Liver (tissue), 9 donors: ENCODE results near the gene STRA6. TPM values are rescaled to one million over a fixed set of nuclear protein-coding genes. Genes with fewer than 3 reads are reported as not detected.

ENCODE experiments used
- DNase-seq: peaks from one replicate; pipeline ENCODE4 v3.0.0-alpha.2; 2017; ENCODE audit warnings: low spot score
- H3K27ac ChIP-seq, 2 donors: one replicate each; pipeline ENCODE4 v1.7.0; 2013; ENCODE audit warnings: inconsistent platforms in 2 of 2, low read length in 2 of 2, control low read depth in 1 of 2, low read depth in 1 of 2, mild to moderate bottlenecking in 1 of 2
- H3K27me3 ChIP-seq, 4 donors: one replicate each; pipeline versions ENCODE4 v1.6.1 to v1.7.0; 2013; ENCODE audit warnings: low read length in 3 of 4, inconsistent platforms in 1 of 4, mild to moderate bottlenecking in 1 of 4, moderate library complexity in 1 of 4; ENCODE audit not compliant: control insufficient read depth in 4 of 4, insufficient read depth in 4 of 4
- H3K36me3 ChIP-seq, 4 donors: one replicate each; pipeline versions ENCODE4 v1.6.1 to v1.7.0; 2013; ENCODE audit warnings: low read length in 3 of 4, mild to moderate bottlenecking in 3 of 4, low read depth in 1 of 4, moderate library complexity in 1 of 4; ENCODE audit not compliant: control insufficient read depth in 4 of 4, insufficient read depth in 3 of 4
- H3K4me1 ChIP-seq, 4 donors: one replicate each; pipeline versions ENCODE4 v1.6.1 to v1.7.0; 2013; ENCODE audit warnings: low read length in 3 of 4, mild to moderate bottlenecking in 3 of 4, moderate library complexity in 1 of 4; ENCODE audit not compliant: control insufficient read depth in 4 of 4, insufficient read depth in 4 of 4
- H3K4me3 ChIP-seq, 3 donors: one replicate each; pipeline versions ENCODE4 v1.6.1 to v1.7.0; 2013; ENCODE audit warnings: low read length in 3 of 3, control low read depth in 1 of 3, low read depth in 1 of 3, mild to moderate bottlenecking in 1 of 3
- H3K9ac ChIP-seq, 2 donors: one replicate each; pipeline ENCODE4 v1.7.0; 2013; ENCODE audit warnings: low read length in 2 of 2, mild to moderate bottlenecking in 2 of 2, moderate library complexity in 2 of 2, control low read depth in 1 of 2, low read depth in 1 of 2
- H3K9me3 ChIP-seq, 4 donors: one replicate each; pipeline versions ENCODE4 v1.6.1 to v1.7.0; 2013; ENCODE audit warnings: low read length in 3 of 4; ENCODE audit not compliant: control insufficient read depth in 4 of 4
- EGR1 ChIP-seq, 2 donors: IDR thresholded peaks; 2 replicates each; pipeline ENCODE4 v1.6.1; 2016 to 2018; ENCODE audit warnings: antibody characterized with exemption in 2 of 2, low read depth in 2 of 2
- FOXA1 ChIP-seq: IDR thresholded peaks from 2 replicates; pipeline ENCODE4 v1.6.1; 2016; ENCODE audit warnings: antibody characterized with exemption
- FOXA2 ChIP-seq: IDR thresholded peaks from 2 replicates; pipeline ENCODE4 v1.6.1; 2016; ENCODE audit warnings: antibody characterized with exemption
- GABPA ChIP-seq, 2 donors: IDR thresholded peaks in 1 of 2; conservative IDR thresholded peaks in 1 of 2; 2 replicates each; pipeline ENCODE4 v1.6.1; 2016; ENCODE audit warnings: antibody characterized with exemption in 2 of 2, mild to moderate bottlenecking in 1 of 2, moderate library complexity in 1 of 2
- HNF4A ChIP-seq, 2 donors: conservative IDR thresholded peaks; 2 replicates each; pipeline ENCODE4 v1.6.1; 2016; ENCODE audit warnings: antibody characterized with exemption in 2 of 2, mild to moderate bottlenecking in 2 of 2
- HNF4G ChIP-seq: IDR thresholded peaks from 2 replicates; pipeline ENCODE4 v1.6.1; 2016; ENCODE audit warnings: antibody characterized with exemption
- JUND ChIP-seq, 2 donors: IDR thresholded peaks; 2 replicates each; pipeline ENCODE4 v1.6.1; 2016; ENCODE audit warnings: antibody characterized with exemption in 2 of 2
- RAD21 ChIP-seq, 2 donors: IDR thresholded peaks; 2 replicates each; pipeline ENCODE4 v1.6.1; 2016; ENCODE audit warnings: antibody characterized with exemption in 2 of 2, mild to moderate bottlenecking in 2 of 2
- RXRA ChIP-seq, 2 donors: IDR thresholded peaks; 2 replicates each; pipeline ENCODE4 v1.6.1; 2017 to 2018; ENCODE audit warnings: antibody characterized with exemption in 2 of 2, mild to moderate bottlenecking in 1 of 2
- SP1 ChIP-seq: IDR thresholded peaks from 2 replicates; pipeline ENCODE4 v1.6.1; 2018; ENCODE audit warnings: antibody characterized with exemption, mild to moderate bottlenecking
- TAF1 ChIP-seq: conservative IDR thresholded peaks from 2 replicates; pipeline ENCODE4 v1.6.1; 2016; ENCODE audit warnings: antibody characterized with exemption, mild to moderate bottlenecking
- YY1 ChIP-seq: IDR thresholded peaks from 2 replicates; pipeline ENCODE4 v1.6.1; 2016; ENCODE audit warnings: antibody characterized with exemption, mild to moderate bottlenecking
- WGBS: extraction: QIAGEN DNeasy Blood & Tissue Kit; methylation state at CpG from one replicate; pipeline ENCODE4 v1.1.7; 2013; 5-methylcytosine and 5-hydroxymethylcytosine counted together
- polyA plus RNA-seq, 2 donors: library from polyadenylated mRNA; stranded (reverse) in 1 of 2; unstranded in 1 of 2; fragments of 200-250 nt in 1 of 2; fragments of >200 nt in 1 of 2; fragmentation: Nextera tagmentation in 1 of 2; extraction: Ambion mirVana in 1 of 2; gene quantifications; one replicate each; pipeline versions ENCODE4 v1.2.1 to v1.2.3, GENCODE V29; 2013 to 2015
- total RNA-seq, 2 donors: library from RNA; depleted of rRNA; stranded (reverse); fragments of >200 nt; gene quantifications; one replicate each; pipeline ENCODE4 v1.2.3, GENCODE V29; 2014
- TF ChIP-seq, protein P1 (sequence below): IDR thresholded peaks from 2 replicates; pipeline ENCODE4 v1.6.1; 2016; ENCODE audit warnings: antibody characterized with exemption, mild to moderate bottlenecking
- TF ChIP-seq, protein P2 (sequence below): IDR thresholded peaks from 2 replicates; pipeline ENCODE4 v1.6.1; 2016; ENCODE audit warnings: antibody characterized with exemption
- TF ChIP-seq, protein P3 (sequence below): IDR thresholded peaks from 2 replicates; pipeline ENCODE4 v1.6.1; 2016; ENCODE audit warnings: antibody characterized with exemption
- donor health status: healthy.
- donor health status: healthy.
- donor health status: healthy.
- donor health status: healthy.
- donor health status: healthy.

Gene STRA6
- total and polyA plus RNA-seq, 4 donors, result 3.1 TPM; not detected in 3

DNA sequence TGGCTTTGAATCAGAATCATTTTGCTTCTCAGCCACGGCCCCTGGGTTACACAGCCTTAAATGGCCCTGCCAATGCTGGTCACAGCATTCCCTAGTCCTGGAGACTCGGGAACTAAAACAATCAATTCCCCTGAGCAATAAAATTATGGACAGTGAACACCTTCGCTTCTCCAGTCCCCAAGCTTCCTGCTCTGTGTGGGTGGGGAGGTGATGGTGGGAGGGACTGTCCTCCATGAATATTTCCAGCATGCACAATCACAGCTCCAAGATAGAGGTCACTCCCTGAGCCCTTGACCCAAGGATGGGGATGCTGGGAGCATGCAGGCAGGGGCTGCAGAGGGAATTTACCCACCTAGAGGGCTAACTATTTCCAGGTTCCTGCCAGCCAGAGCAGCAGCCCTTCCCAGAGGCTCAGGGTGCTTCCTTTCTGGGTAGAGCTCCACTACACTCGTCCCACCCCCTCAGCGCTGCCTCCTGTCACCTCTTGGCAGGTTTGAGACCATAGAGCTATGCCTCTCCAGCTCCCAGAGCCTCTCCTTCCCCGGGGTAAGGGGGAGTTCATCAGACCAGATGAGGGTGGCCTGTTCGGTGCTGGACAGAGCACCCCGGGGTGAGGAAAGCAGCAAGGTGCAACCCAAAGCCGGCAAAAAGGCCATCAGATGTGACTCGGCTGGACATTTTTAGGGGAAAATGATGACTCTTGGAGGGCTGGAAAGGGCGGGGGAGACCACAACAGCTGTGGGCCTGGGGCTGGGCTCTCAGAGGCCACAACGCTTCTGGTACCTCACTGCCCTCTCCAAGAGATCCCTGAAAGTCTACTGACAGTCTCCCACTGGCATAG lies 19.0 kb upstream of the STRA6 start:
- no peak overlapping the region for H3K4me3 ChIP-seq
- TF ChIP-seq HNF4G (no peak), GABPA (IDR thresholded peaks at IDR 0.05 in 1 of 2, conservative IDR thresholded peaks at IDR 0.05 in 1 of 2) (no peak), FOXA1 (no peak)
- H3K27me3 ChIP-seq, result peaks cover 0 to 7% (median 2%) of the 10 kb centered on the region in 4 donors
- no peak for DNase-seq
- H3K36me3 ChIP-seq, result no peaks in the 10 kb centered on the region
- no peaks in the 10 kb centered on the region for H3K4me1 ChIP-seq
- 34% methylated on average over 12 of the region's 12 CpGs for WGBS
- H3K9me3 ChIP-seq, result no peaks in the 10 kb centered on the region
- H3K27ac ChIP-seq, result no peak overlapping the region
- no peak overlapping the region for H3K9ac ChIP-seq

DNA sequence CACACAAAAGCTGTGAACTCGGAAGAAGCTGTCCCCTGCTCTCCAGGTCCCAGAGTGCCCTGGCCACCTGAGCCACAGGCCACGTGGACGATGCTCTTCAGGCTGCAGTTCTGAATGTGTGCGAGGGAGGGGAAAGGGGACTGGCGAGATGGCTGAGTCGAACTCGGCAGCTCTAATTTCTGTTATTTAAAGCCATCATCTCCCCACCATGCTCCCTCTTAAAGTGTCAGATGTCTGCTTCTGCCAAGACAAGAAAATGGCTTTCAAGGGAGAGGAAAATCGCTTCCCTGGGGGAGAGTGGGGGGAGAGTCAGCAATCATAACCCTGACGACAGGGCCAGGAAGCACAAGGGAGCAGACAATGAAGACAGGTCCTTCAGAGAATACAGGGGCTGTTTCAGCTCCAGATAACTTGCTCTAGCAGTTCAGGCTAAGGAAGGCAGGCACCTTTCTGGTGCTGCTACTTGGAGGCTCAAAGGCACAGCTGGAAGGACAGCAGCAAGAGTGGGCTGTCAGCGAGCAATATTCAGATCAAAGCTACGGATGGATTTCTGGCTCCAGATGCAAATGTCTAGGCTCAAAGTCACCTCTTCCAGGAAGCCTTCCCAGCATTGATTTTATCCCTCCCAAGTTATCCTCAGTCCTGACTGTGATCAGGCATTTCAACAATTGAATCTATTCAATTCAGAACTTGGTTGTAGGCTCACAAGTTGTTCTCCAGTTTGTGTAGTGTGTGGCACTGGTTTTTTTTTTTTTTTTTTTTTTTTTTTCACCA lies 18.1 kb upstream of the STRA6 start:
- H3K9me3 ChIP-seq, result no peaks in the 10 kb centered on the region
- TF ChIP-seq, protein P1, sequence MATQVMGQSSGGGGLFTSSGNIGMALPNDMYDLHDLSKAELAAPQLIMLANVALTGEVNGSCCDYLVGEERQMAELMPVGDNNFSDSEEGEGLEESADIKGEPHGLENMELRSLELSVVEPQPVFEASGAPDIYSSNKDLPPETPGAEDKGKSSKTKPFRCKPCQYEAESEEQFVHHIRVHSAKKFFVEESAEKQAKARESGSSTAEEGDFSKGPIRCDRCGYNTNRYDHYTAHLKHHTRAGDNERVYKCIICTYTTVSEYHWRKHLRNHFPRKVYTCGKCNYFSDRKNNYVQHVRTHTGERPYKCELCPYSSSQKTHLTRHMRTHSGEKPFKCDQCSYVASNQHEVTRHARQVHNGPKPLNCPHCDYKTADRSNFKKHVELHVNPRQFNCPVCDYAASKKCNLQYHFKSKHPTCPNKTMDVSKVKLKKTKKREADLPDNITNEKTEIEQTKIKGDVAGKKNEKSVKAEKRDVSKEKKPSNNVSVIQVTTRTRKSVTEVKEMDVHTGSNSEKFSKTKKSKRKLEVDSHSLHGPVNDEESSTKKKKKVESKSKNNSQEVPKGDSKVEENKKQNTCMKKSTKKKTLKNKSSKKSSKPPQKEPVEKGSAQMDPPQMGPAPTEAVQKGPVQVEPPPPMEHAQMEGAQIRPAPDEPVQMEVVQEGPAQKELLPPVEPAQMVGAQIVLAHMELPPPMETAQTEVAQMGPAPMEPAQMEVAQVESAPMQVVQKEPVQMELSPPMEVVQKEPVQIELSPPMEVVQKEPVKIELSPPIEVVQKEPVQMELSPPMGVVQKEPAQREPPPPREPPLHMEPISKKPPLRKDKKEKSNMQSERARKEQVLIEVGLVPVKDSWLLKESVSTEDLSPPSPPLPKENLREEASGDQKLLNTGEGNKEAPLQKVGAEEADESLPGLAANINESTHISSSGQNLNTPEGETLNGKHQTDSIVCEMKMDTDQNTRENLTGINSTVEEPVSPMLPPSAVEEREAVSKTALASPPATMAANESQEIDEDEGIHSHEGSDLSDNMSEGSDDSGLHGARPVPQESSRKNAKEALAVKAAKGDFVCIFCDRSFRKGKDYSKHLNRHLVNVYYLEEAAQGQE, result no peak
- TF ChIP-seq HNF4G (no peak), GABPA (IDR thresholded peaks at IDR 0.05 in 1 of 2, conservative IDR thresholded peaks at IDR 0.05 in 1 of 2) (no peak), FOXA2 (no peak), SP1 (no peak), EGR1 (IDR thresholded peaks at IDR 0.05; ENCODE audit: low read depth in 2 of 2) (no peak), RAD21 (IDR thresholded peaks at IDR 0.05) (no peak), HNF4A (conservative IDR thresholded peaks at IDR 0.05) (no peak), RXRA (IDR thresholded peaks at IDR 0.05) (no peak), JUND (IDR thresholded peaks at IDR 0.05) (no peak), YY1 (no peak), TAF1 (no peak)
- TF ChIP-seq, protein P2, sequence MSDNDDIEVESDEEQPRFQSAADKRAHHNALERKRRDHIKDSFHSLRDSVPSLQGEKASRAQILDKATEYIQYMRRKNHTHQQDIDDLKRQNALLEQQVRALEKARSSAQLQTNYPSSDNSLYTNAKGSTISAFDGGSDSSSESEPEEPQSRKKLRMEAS, result no peak
- TF ChIP-seq, protein P3, sequence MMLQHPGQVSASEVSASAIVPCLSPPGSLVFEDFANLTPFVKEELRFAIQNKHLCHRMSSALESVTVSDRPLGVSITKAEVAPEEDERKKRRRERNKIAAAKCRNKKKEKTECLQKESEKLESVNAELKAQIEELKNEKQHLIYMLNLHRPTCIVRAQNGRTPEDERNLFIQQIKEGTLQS, result no peak
- DNase-seq, result no peak
- H3K4me3 ChIP-seq, result no peak overlapping the region
- 51% methylated on average over 11 of the region's 11 CpGs for WGBS
- peaks cover 0 to 7% (median 2%) of the 10 kb centered on the region in 4 donors for H3K27me3 ChIP-seq
- no peak overlapping the region for H3K27ac ChIP-seq
- H3K36me3 ChIP-seq, result no peaks in the 10 kb centered on the region
- H3K9ac ChIP-seq, result no peak overlapping the region
- no peaks in the 10 kb centered on the region for H3K4me1 ChIP-seq
